Skeletal muscle satellite cell (primary cell): ENCODE data around the gene PSRC1. TPM values are rescaled to one million over a fixed set of nuclear protein-coding genes. Genes with fewer than 3 reads are reported as not detected.

ENCODE experiments used
- H3K27me3 ChIP-seq: 2 replicates; pipeline ENCODE4 v1.7.0; 2013; ENCODE audit warnings: low read length; ENCODE audit not compliant: control insufficient read depth, insufficient read depth
- H3K36me3 ChIP-seq: 2 replicates; pipeline ENCODE4 v1.7.0; 2013; ENCODE audit warnings: mild to moderate bottlenecking, control low read depth, low read length; ENCODE audit not compliant: insufficient read depth
- H3K4me1 ChIP-seq: 2 replicates; pipeline ENCODE4 v1.7.0; 2013; ENCODE audit warnings: low read length; ENCODE audit not compliant: control insufficient read depth, insufficient read depth
- H3K4me2 ChIP-seq: 2 replicates; pipeline ENCODE4 v1.7.0; 2013; ENCODE audit warnings: mild to moderate bottlenecking, low read length
- H3K4me3 ChIP-seq: 2 replicates; pipeline ENCODE4 v1.7.0; 2013; ENCODE audit warnings: low read length
- H3K9ac ChIP-seq: 2 replicates; pipeline ENCODE4 v1.7.0; 2013; ENCODE audit warnings: mild to moderate bottlenecking, low read depth, low read length, moderate library complexity
- H3K9me3 ChIP-seq: replicated peaks from 2 replicates; pipeline ENCODE4 v1.7.0; 2013; ENCODE audit warnings: mild to moderate bottlenecking, control low read depth, low read length
- total RNA-seq: library from RNA; depleted of rRNA; stranded (reverse); fragments of >200 nt; gene quantifications from 2 replicates; pipeline ENCODE4 v1.2.3, GENCODE V29; 2012; rRNA removed

PSRC1 gene
- 9.4 TPM in 2 replicates for total RNA-seq

GRCh38 chr1:109282952-109283747 is at the start of gene PSRC1:
PSRC1 (minus strand) TSS chr1:109283145.
- Histone ChIP-seq H3K4me1 (peaks cover 28% of the 10 kb centered on the region), H3K4me2 (peak within 1 kb of the TSS; percentile 97), H3K27me3 (no peaks in the 10 kb centered on the region), H3K9me3 (no peaks in the 10 kb centered on the region), H3K9ac (peak within 1 kb of the TSS; percentile 84), H3K36me3 (peaks cover 15% of the 10 kb centered on the region), H3K4me3 (peak within 1 kb of the TSS; percentile 96)

GRCh38 chr1:109331113-109331512 is 48.2 kb upstream of the PSRC1 start:
- H3K4me1 ChIP-seq, result no peaks in the 10 kb centered on the region
- no peak overlapping the region for H3K4me3 ChIP-seq
- no peak overlapping the region for H3K9ac ChIP-seq
- H3K27me3 ChIP-seq, result no peaks in the 10 kb centered on the region
- no peak overlapping the region for H3K4me2 ChIP-seq
- H3K36me3 ChIP-seq, result peaks cover 54% of the 10 kb centered on the region
- H3K9me3 ChIP-seq, result peaks cover 6% of the 10 kb centered on the region

- Histone ChIP-seq H3K9ac (no peak overlapping the region), H3K9me3 (peaks cover 6% of the 10 kb centered on the region), H3K4me1 (no peaks in the 10 kb centered on the region), H3K36me3 (peaks cover 42% of the 10 kb centered on the region), H3K4me2 (no peak overlapping the region), H3K4me3 (no peak overlapping the region), H3K27me3 (no peaks in the 10 kb centered on the region)
Observed at GRCh38 chr1:109327285-109327684, 44.3 kb upstream of the PSRC1 start.

DNA sequence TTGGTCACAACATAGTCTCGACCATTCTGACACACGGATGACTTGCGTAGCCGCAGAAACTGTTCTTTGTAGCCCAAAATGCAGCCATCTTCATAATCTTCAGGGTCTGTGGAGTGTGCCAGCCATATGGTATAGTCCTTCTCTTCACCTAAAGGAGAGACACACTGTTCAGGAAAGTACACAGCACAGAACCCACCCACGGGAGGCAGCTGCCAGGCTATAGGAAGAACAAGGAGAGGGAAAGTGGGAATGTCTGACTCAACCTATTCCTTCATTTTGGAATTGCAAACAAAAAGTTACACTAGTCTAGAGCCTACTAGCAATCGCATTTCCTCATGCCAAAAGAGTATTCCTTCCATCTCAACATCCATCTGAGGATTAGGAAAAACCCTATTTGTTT is 40.0 kb upstream of the PSRC1 start:
- no peak overlapping the region for H3K4me2 ChIP-seq
- no peak overlapping the region for H3K4me3 ChIP-seq
- H3K9me3 ChIP-seq, result no peaks in the 10 kb centered on the region
- H3K4me1 ChIP-seq, result no peaks in the 10 kb centered on the region
- peaks cover 53% of the 10 kb centered on the region for H3K36me3 ChIP-seq
- H3K27me3 ChIP-seq, result no peaks in the 10 kb centered on the region
- H3K9ac ChIP-seq, result no peak overlapping the region

GRCh38 chr1:109319114-109319513 is 36.2 kb upstream of the PSRC1 start:
- Histone ChIP-seq H3K27me3 (no peaks in the 10 kb centered on the region), H3K36me3 (peaks cover 58% of the 10 kb centered on the region), H3K4me1 (no peaks in the 10 kb centered on the region), H3K4me2 (no peak overlapping the region), H3K9me3 (no peaks in the 10 kb centered on the region), H3K9ac (no peak overlapping the region), H3K4me3 (no peak overlapping the region)

DNA sequence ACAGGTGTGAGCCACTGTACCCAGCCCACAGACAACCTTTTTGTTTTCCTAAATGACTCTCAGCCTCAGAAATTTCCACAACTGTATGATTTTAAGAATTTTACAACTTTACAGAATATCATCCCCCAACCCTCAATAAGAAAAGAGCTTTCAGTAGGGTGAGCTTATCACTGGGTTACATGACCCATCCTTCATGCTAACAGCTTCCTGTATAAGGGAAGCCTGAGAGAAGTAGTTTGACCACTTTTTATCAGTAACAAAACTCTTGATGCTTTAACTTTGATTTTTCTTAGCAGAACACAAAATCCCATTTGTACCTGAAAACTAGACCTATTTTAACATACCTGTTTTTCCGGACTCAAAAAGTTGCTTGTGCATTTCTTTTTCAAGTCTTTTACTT is 33.6 kb upstream of the PSRC1 start:
- Histone ChIP-seq H3K4me3 (no peak overlapping the region), H3K9ac (no peak overlapping the region), H3K4me1 (peaks cover 18% of the 10 kb centered on the region), H3K27me3 (no peaks in the 10 kb centered on the region), H3K36me3 (peaks cover 48% of the 10 kb centered on the region), H3K4me2 (no peak overlapping the region), H3K9me3 (no peaks in the 10 kb centered on the region)

DNA sequence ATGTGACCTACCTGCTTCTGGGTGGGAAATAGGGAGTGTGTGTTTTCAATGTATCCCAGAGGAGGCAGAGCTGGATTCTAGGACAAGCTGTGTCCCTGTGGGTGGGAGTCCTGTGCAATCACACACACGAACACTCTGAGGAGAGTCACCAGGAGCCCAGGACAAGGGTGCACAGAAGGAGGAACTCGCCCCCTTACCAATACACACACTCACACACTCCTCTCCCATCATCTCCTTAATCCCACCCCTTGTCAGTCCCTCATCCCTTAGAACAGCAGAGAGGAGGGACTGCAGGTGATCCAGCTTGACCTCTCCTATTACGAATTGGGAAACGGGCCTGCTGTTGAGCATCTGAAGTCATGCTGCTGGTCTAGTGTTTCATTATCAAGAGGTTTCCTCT is 32.3 kb upstream of the PSRC1 start:
- Histone ChIP-seq H3K4me2 (no peak overlapping the region), H3K4me1 (peaks cover 18% of the 10 kb centered on the region), H3K4me3 (no peak overlapping the region), H3K9ac (no peak overlapping the region), H3K27me3 (no peaks in the 10 kb centered on the region), H3K9me3 (no peaks in the 10 kb centered on the region), H3K36me3 (peaks cover 43% of the 10 kb centered on the region)

GRCh38 chr1:109314795-109315194 is 31.9 kb upstream of the PSRC1 start:
- H3K4me1 ChIP-seq, result peaks cover 18% of the 10 kb centered on the region
- no peaks in the 10 kb centered on the region for H3K27me3 ChIP-seq
- peaks cover 40% of the 10 kb centered on the region for H3K36me3 ChIP-seq
- H3K9ac ChIP-seq, result no peak overlapping the region
- H3K4me3 ChIP-seq, result no peak overlapping the region
- H3K9me3 ChIP-seq, result no peaks in the 10 kb centered on the region
- no peak overlapping the region for H3K4me2 ChIP-seq

- peaks cover 18% of the 10 kb centered on the region for H3K4me1 ChIP-seq
- peaks cover 36% of the 10 kb centered on the region for H3K36me3 ChIP-seq
- no peaks in the 10 kb centered on the region for H3K27me3 ChIP-seq
- no peak overlapping the region for H3K4me3 ChIP-seq
- H3K4me2 ChIP-seq, result peak overlapping the region; percentile 12
- H3K9me3 ChIP-seq, result no peaks in the 10 kb centered on the region
- no peak overlapping the region for H3K9ac ChIP-seq
Observed at GRCh38 chr1:109312978-109313775, 30.2 kb upstream of the PSRC1 start.

- H3K4me2 ChIP-seq, result no peak overlapping the region
- H3K36me3 ChIP-seq, result peaks cover 30% of the 10 kb centered on the region
- H3K4me3 ChIP-seq, result no peak overlapping the region
- H3K9ac ChIP-seq, result no peak overlapping the region
- H3K4me1 ChIP-seq, result peaks cover 18% of the 10 kb centered on the region
- no peaks in the 10 kb centered on the region for H3K9me3 ChIP-seq
- H3K27me3 ChIP-seq, result no peaks in the 10 kb centered on the region
Observed at GRCh38 chr1:109312246-109312645, 29.3 kb upstream of the PSRC1 start.

GRCh38 chr1:109309347-109309746 is 26.4 kb upstream of the PSRC1 start:
- no peaks in the 10 kb centered on the region for H3K27me3 ChIP-seq
- H3K4me3 ChIP-seq, result no peak overlapping the region
- peaks cover 18% of the 10 kb centered on the region for H3K36me3 ChIP-seq
- H3K4me2 ChIP-seq, result no peak overlapping the region
- H3K9me3 ChIP-seq, result no peaks in the 10 kb centered on the region
- H3K9ac ChIP-seq, result no peak overlapping the region
- H3K4me1 ChIP-seq, result peaks cover 18% of the 10 kb centered on the region
